Activated effector memory CD4-positive, alpha-beta T cell treated with Interleukin-2 at 50 U/mL for 16 hours (primary cell): ENCODE data around the gene TSR3.
"Not testable (repeated sequence)": the region's sequence is repeated elsewhere in the genome, so short reads cannot be mapped to it uniquely, and the experiment has no call there.

Experiments used
- DNase-seq: peaks from one replicate; pipeline ENCODE4 v3.0.0-alpha.2; 2020

The TSR3 gene

DNA sequence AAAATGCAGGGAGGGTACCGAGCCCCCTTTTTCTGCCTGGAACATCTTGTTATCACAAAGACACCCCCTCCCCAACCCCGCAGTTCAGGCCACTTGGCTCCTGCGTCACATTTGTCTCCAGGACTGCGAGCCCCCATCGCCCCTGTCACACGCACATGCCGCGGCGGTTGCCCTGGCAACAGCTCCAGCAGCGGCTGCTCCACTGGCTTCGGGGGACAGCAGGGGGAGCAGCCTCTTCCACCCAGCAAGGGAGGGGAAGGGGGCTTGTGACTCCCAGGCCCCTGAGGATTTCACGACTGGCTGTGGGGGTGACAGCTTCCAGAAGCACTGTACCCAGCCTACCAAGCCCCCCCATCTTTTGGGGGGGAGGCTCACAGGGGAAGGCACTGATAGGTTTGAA is 15.7 kb downstream of the TSR3 start:
- DNase-seq, result no peak

GRCh38 chr16:1335211-1335971 is 16.3 kb downstream of the TSR3 start:
- DNase-seq, result no peak

GRCh38 chr16:1334739-1335138 is 16.9 kb downstream of the TSR3 start:
- no peak for DNase-seq

- DNase-seq, result no peak
Observed at GRCh38 chr16:1333854-1334700, 17.6 kb downstream of the TSR3 start.

DNA sequence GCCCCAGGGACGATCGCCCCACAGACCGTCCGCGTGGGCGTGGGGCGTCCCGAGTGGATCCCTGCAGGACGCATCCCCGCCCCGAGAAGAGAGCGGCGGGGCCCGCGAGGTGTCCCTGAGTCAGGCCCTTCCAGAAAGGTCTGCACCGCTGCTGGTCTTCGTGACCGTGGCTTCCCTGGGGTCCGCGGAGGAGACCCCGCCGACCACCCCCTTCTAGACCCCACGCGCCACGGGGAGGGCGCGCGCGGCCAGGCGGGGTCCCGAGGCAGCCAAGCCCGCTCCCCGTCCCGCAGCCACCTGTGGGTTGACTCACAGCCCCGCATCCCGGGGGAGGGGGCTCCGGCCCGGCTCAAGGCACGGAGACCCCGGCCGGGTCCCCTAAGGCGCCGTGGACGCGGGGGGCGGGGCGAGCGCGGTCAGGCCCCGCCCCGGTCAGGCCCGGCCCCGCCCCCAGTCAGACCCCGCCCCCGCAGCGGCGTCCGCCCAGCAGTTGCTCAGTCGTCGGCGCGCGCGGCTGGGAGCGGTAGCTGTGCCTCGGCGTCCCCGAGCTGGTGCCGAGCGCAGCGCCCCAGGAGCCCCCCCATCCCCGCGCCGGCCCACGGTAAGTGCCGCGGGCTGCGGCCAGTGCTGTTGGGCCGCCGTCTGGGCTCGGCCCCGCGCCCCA is 18.4 kb downstream of the TSR3 start, which contains the start of gene BAIAP3:
BAIAP3 (plus strand) TSS at position 497 of the 664 bp plus-strand sequence. CDS start 4,905 bp downstream, outside the sequence.
- peak; percentile 30 for DNase-seq

GRCh38 chr16:1332618-1333148 is 19.0 kb downstream of the TSR3 start:
- DNase-seq, result no peak

DNA sequence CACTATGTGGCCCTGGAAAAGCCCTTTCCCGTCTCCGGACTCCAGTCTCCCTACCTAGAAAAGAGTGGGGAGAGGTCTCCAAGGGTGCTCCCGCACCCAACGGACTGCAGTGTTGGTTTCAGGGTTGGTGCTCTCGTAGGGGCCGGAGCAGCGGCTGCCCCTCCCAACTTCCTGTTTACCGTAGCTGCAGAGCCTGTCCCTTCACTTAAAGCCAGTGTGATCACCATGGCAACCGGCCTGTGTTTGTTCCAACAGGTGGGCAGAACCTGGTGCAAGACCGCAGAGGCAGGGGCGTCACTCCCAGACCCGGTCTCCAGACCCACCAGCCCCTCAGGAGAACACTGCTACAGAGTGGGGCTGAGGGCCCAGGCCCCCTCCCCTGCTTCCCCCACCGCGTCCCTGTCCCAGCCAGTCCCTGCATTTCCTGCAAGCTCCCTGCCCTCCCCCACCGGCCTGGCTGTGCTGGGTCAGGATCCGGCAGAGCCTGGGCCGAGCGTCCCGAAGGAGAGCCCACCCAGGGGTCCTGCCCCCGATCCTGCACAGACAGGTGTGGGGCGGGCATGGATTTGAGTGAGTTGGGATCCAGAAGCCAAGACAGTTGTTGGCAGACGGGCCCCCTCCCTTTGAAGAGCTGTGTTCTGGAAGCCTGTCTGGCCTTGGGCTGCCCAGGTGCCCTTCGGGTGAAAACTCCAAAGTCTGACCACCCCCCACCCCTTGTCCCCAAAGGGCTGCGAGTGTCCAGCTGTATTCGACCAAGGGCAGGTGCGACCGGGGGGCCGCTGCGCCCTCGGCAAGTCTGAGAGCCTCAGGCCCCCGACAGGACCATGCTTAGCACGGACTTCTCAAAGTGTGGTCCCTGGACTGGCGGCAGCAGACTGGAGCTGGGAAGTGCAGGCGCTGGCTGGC is 19.7 kb downstream of the TSR3 start:
- DNase-seq, result no peak

DNA sequence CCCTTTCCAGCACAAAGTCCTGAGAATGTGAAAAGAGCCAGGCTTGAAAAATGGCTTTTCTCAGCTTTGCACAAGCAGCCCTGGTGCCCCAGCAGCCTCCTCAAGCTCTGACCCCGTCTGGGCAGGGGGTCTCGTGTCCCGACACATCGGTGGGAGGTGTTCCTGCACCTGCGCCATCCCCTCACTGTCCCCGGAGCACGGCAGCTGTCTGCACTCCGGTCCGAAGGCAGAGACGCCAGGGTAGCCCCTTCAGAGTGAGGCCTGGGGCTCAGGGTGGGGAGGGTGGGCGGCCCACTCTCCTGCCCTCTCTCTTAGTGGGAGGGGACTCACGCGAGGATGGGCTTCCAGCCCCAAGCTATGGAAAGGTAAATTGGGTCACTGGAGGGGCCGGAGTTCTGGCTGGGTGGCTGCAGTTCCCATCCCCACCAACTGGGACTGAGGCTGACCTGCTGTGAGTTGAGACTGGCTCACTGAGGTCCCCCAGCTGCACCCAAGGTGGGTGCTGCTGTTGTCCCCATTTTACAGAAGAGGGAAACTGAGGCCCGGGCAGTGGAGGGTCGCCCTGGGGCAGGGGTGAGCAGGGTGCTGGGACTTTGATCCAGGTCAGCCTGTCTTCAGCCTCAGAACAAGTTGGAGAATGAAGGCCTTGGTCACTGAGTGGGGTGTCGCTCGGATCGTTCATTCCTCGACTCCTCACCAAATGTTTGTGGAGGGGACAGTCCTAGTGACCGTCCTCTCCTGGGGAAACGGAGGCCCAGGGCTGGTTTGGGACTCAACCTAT is 20.6 kb downstream of the TSR3 start:
- DNase-seq, result no peak

DNA sequence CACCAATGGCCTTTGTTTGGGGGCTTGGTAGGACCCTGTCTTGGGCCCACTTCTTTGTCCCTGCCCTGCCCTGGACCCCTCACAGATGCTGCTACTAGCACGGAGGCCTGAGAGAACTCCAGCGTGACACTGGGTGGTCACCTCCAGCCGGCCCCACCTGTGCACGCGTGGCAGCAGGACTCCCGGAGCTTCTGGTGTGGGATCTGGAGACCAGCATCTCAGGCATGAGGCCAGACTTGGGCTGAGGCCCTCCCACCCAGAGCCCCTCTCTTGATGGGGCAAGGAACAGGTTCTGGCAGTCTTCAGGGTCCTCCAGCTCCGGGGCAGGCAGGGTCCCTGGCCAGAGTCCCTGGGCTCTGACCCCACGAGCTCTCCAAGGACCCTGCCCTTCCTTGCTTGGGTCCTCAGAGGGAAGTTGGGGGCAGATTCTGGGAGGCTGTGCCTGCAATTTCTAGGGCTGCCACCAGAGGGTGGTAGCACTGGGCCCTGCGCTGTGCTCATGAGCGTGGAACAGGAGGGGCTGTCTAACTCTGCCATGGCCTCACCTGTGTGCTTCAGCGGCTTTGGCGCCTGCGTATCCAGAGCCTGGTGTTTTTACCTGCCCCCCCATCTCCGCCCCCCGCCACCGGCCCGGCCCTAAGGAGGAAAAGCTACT is 21.3 kb downstream of the TSR3 start:
- DNase-seq, result no peak

DNA sequence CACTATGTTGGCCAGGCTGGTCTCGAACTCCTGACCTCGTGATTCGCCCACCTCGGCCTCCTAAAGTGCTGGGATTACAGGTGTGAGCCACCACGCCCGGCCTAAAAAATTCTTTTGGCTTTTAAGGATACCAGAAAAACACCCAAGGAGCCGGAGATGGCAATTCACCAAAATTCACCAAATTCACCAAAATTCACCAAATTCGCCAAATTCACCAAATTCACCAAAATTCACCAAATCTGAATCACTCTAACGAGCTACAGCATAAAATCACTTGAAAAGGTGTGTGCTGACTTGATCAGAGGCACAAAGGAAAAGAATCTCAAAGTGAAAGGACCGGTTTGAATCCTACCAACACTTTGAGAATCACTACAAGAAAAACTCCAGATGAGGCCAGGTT is 22.7 kb downstream of the TSR3 start:
- DNase-seq, result not testable (repeated sequence)

- DNase-seq, result not testable (repeated sequence)
Observed at GRCh38 chr16:1328136-1328535, 23.5 kb downstream of the TSR3 start.

- DNase-seq, result no peak
Observed at GRCh38 chr16:1327619-1327947, 24.1 kb downstream of the TSR3 start.

- no peak for DNase-seq
Observed at GRCh38 chr16:1326946-1327618, 24.6 kb downstream of the TSR3 start.

- no peak for DNase-seq
Observed at GRCh38 chr16:1326391-1326790, 25.3 kb downstream of the TSR3 start.

DNA sequence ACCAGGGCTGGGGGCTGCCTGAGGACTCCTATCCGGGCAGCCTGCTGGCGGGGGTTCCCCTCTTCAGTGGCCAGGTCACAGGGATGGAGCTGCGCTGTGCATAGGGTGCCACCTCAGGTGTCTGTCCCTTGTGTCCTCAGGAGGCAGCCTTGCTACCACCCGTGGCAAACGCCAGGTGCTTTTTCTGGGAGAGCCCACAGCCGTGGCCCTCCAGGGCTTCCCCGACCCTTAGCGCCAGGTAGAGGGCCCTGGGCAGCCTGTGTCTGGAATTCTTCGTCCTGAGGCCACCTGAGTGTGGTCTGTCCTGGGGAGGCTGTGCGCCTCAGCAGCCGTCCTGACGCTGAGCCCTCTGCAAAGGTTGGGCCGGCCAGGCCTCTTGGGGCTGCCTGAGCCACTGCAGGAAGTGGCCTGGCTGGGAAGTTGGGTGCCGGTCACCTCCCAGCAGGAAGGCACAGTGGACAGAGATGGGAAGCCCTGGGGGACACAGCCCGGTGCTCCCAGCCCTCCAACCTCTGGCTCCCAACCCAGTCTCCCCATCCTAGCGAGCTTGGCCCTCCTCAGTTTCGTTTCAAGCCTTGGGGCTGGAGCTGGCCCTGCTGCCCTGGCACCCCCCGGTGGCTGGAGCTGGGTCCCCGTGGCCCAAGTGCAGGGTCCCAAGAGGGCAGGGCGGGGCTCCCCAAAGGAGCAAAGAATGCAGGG is 25.9 kb downstream of the TSR3 start:
- DNase-seq, result no peak

DNA sequence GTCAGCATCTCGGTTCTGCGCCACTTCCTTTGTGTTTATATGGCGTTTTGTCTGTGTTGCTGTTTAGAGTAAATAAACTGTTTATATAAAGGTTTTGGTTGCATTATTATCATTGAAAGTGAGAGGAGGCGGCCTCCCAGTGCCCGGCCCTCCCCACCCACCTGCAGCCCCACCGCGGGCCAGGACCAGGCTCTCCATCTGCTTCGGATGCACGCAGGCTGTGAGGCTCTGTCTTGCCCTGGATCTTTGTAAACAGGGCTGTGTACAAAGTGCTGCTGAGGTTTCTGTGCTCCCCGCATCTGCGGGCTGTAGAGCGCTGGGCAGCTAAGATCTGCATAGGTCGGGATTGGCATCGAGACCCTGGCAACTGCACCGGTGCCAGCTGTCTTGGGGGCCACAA is 26.4 kb downstream of the TSR3 start:
- no peak for DNase-seq

DNA sequence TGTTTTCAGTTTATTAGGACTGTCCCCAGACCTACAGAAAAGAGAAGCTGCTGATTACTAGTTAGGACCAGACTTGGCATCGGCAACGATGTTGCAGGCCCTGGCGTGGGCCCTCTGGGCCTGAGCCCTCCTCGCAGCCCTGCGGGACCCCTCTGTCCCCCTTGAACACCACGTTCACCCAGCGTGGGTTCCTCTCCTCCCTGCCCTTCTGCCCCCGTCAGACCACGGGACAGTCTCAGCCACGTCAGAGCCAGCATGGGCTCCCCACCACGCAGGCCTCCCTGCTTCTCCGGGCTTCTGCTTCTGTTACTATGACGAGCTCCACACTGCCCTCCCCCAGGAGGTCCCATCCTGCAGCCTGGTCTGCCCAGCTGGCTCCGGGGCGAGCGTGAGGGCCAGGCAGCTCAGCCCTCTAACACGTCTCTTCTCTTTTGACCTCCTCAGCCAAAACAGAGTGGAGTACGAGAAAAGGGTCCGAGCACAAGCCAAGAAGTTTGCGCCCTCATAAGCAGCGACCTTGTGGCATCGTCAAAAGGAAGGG is 27.3 kb downstream of the TSR3 start:
- no peak for DNase-seq

- no peak for DNase-seq
Observed at GRCh38 chr16:1323296-1324239, 28.1 kb downstream of the TSR3 start.
